NCI-H748 treated with DMSO at 0.1 percent for 48 hours (cell line): ENCODE data around the gene TNP2.
"Not testable (repeated sequence)": the region's sequence is repeated elsewhere in the genome, so short reads cannot be mapped to it uniquely, and the experiment has no call there.

Source experiments
- DNase-seq: peaks from one replicate; lab custom pipeline; 2025; lab: John Stamatoyannopoulos, UW

The TNP2 gene

DNA sequence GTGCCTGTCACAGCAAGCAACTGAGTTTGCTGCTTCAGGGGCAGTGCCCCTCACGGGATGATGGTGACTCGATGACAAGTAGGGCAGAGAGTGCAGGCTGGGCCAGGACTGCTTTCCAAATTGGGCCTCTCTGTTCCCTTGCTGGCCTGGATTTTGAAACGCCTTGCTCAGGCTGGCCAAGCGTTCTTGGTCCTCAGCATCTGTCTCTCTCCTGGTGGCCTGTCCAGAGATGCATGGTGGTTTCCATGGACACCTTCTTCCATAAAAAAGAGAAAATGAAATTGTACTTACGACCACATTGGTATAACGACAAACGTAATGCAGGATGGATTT is 31.4 kb upstream of the TNP2 start:
- no peak for DNase-seq

DNA sequence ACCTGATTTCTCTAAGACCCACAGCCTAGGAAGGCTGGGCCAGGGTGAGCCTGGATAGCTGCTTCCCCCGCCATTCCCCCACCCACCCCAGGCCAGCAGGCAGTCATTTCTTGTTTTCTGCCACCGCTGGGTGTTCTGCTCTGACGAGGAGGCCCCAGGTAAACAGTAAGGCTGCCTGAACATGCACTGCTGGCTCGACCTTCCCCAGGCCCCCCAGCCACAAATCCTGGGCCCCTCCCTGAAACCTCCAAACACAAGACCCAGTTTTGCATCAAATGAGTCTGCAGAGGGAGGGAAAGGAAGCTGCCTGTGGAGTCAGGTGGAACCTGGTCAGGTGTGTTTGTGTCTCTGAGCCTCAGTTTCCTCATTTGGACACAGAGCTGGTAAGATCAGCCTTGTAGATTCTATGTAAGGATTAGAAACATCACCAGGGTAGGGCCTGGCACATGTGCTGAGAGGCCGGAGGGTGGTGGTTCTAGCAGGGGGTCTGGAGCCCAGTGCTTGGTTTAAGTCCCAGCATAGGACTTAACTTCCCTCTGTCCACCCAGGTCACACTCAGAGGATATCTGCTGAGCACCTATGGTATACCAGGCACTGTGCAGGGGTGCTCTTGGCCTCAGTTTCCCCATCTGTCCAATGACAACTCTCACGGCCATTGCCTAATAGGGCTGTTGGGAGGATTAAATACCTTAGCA is 30.9 kb upstream of the TNP2 start:
- no peak for DNase-seq

DNA sequence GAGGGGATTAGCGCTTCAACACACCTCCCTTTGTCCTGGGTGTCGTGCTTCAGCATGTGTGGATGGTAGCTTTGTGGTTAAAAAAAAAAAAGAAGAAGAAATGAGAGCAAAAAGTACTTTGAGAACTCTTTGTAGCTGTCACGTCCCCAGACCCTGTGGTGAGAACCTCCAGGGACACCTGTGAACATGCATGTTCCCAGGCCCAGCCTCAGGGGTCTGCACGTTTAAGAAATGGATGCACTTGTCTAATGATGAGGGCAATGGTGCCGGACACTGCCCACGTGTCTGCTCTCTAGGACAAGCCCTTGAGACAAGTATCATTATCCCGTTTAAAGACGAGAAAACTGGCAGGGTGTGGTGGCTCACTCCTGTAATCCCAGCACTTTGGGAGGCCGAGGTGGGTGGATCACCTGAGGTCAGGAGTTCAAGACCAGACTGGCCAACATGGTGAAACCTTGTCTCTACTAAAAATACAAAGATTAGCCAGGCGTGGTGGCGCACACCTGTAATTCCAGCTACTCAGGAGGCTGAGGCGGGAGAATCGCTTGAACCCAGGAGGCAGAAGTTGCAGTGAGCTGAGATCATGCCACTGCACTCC is 29.9 kb upstream of the TNP2 start:
- not testable (repeated sequence) for DNase-seq

DNA sequence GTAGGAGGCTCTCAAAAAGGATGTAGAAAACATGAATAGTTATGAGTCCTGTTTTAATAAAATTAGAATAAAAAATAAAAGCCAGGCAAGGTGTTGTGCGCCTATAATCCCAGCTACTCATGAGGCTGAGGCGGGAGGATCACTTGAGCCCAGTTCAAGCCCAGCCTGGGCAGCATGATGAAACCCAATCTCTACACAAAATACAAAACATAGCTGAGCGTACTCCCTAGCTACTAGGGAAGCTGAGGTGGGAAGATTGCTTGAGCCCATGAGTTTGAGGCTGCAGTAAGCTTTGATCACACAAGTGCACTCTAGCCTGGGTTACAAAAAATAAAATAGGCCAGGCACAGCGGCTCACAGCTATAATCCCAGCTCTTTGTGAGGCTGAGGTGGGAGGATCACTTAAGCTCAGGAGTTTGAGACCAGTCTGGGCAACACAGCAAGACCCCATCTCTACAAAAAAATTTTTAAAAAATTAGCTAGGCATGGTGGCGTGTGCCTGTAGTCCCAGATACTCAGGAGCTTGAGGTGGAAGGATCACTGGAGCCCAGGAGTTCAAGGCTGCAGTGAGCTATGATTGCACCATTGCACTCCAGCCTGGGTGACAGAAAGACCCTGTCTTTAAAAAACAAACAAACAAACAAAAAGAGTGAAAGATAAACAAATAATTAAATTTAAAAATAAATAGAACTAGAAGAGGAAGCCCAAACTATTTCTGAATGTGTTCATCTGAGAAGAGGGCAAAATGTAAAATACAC is 29.2 kb upstream of the TNP2 start:
- no peak for DNase-seq

DNA sequence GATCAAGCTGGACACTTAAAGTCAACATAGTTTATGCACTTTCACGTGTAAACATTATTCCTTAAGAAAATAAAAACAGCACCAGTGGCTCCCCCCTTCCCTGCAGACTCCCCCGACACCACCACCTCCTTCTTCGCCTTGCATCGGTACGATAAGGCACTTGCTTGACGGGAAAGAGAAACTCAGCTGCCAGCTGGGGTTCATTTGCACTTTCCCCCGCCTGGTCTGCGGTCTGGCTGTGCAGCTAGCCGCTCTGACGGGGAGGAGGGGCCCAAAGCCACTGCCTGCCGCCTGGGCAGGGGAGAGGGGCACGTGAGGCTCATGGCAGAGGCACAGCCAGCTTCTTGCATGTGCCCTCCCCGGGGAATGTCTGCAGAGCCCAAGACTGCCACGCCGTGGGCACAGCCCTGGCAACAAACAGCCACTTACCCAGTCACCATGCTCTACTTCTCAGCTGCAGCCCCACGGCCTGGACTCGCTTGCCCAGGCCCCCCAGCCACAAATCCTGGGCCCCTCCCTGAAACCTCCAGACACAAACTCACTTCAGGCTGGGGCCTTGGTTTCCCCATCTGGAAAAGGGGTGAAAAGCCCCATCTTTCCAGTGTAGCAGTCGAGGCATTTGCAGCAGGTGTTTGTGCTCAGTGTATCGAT is 28.5 kb upstream of the TNP2 start:
- no peak for DNase-seq

DNA sequence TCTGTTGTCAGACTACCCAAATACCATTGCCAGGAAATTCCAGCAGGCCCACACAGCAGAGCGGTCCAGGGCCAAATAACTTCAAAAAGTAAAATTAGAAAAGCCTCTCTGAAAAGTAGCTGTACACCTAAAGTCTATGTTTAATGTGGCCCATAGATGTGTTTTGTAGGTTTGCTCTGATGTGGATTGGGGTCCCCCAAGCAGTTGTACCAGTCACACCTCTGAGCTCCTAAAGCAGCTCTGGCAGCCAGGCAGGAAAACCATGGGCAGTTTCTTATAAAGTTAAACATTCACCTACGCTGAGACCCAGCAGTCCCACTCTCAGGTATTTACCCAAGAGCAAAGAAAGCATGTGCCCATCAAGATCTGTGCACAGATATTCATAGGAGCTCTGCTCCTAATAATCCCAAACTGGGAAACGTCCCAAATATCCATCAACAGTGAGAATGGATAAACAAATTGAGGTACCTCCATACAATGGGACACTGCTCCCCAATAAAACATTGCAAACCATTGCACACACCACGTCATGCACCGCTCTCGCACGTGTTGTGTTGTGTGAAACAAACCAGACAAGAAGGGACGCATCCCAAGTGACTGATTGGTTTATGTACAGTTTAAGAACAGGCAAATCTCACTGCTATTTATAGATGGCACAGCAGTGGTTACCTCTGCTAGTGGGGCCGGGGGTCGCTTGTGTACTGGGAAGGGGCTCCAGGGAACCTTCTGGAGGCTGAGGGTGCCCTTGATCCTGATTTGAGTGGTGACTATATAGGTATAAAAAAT is 27.8 kb upstream of the TNP2 start:
- DNase-seq = no peak

DNA sequence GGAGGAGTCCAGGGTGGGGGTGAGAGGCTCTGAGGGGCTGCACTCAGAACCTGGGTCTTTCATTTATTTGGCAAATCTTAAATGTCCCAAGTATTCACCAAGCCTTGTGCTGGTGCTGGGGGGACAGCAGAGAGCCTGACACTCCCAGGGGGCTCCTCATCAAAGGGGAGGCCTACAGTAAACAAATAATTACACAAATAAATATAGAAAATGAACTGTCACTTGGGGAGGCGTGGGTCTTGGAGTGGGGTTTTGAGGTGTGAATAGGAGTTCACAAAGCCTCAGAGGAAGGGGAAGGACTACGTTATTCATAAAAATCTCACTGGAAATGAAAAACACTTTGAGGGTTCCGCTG is 27.2 kb upstream of the TNP2 start:
- DNase-seq = no peak

DNA sequence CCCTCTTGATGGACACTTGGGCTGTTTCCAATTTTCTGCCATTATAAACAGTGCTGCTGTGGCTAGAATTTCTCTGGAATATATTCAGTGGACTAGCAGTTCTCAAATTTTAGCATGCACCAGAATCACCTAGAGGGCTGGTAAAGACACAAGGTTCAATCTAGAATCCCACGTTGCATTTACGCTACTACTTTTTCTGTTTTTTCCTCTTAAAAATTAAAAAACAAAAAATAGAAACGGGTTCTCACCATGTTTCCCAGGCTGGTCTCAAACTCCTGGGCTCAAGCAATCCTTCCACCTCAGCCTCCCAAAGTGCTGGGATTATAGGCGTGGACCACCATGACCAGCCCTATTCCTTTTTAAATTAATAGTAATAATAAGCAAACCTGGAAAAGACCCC is 26.5 kb upstream of the TNP2 start:
- DNase-seq = no peak

DNA sequence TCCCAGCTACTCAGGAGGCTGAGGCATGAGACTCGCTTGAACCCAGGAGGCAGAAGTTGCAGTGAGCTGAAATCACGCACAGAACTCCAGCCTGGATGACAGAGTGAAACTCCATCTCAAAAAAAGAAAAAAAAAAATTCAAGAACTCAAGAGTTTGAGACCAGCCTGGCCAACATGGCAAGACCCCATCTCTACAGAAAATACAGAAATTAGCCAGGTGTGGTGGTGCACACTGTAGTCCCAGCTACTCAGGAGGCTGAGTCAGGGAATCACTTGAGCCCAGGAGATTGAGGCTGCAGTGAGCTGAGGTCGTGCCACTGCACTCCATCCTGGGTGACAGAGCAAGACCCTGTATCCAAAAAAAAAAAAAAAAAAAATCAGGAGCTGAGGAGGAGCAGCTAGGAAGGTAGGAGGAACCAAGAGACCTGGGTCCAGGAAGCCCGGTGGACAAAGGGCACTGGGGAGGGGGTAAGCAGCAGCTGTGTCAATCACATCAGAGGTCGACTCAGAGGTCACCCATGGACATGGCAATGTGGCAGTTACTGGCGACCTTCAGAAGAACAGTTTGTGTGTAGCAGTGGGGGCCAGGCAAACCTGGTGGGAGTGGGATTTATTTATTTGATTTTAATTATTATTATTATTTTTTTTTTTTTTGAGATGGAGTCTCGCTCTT is 23.1 kb upstream of the TNP2 start:
- no peak for DNase-seq

DNA sequence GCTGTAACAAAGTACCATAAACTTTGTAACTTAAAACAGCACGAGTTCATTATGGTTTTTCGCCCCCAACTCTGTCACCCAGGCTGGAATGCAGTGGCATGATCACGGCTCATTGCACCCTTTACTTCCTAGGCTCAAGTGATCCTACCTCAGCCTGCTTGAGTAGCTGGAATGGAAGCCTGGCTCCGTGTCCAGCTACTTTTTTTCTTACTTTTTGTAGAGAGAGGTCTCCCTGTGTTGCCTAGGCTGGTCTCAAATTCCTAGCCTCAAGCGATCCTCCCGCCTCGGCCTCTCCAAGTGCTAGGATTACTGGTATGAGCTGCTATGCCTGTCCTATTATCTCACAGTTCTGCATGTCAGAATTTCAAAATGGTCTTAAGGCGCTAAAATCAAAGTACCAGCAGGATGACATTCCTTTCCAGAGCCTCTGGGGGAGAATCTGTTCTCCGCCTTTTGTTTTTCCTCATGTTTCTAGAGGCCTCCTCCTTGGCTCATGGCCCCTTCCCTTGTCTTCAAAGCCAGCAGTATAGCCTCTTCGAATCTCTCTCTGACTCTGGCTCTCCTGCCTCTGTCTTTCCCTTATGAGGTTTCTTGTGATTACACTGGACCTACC is 22.1 kb upstream of the TNP2 start:
- DNase-seq = no peak

DNA sequence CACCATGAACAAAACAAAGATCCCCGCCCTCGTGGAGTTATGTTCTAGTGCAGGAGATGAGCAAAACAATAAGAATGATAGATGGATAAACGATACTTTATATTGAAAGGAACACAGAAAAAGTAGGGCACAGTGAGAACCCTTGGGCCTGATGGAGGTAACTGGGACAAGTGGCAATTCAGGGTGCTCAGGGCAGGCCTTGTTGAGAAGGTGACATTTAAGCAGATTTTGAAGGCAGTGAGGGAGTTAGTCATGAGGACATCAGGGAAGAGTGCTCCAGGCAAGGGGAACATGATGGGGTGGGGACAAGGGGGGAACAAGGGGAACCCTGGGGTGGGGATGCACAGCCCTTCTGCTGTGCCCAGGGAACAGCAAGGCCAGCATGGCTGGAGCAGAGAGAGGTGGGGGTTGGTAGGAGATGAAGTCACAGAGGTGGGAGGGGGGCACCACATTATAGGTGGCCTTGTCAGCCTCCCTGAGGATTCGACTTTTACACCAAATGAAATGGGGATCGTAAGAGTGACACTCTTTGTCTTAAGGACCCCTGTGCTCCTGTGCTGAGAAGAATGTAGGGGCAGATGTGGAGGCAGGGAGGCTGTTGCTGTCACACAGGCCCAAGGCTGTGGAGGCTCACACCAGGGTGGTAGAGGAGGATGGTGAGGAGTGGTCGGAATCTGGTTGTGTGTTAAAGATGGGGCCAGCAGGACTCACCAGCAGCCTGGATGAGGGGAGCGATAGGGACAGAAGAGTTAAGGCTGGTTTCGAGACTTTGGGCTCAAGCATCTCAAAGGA is 21.2 kb upstream of the TNP2 start:
- DNase-seq = no peak

DNA sequence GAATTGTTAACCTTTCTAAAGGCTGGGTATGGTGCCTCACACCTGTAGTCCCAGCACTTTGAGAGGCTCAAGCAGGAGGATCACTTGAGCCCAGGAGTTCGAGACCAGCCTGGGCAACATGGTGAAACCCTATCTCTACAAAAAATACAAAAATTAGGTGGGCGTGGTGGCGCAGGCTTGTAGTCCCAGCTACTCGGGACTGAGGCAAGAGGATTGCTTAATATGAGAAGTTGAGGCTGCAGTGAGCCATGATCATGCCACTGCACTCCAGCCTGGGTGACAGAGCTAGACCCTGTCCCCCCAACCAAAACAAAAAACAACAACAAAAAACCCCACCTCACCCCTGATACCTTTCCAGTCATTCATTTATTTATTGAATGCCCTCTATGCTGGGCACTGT is 20.6 kb upstream of the TNP2 start:
- not testable (repeated sequence) for DNase-seq

DNA sequence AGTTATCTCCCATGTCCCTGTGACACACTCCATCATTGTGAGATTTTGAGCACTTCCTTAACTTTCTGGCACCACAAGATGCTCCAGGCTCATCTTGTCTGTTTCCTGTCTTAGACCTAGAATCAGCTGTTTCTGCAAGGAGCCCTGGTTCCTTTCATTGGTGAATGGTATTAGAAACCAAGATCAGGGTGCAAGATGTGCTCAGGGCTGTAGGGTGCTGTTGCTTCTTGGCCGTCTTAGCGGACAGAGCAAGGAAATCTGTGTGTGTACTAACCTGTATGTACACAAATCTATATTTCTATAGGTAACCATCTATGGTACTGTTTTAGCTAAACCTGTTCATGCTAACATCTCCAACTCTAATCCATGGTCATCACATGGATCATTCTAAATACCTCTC is 20.1 kb upstream of the TNP2 start:
- DNase-seq = no peak

DNA sequence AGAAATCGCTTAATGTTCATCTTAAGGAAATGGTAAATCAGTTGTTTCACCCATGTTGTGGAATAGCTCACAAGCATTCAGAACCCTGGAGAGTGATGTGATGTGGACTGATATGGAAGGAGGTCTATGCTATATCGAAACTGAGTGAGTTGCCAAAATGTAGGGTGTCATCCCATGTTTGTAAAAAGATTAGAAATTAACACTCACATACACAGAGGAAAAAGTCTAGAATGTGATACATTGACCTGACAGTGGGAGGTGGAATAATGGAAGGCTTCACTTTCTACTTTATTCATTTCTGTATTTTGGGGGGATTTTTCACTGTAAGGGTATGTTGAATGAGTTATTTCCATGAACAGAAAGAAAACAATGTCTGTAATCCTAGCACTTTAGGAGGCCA is 16.7 kb upstream of the TNP2 start:
- DNase-seq = no peak

DNA sequence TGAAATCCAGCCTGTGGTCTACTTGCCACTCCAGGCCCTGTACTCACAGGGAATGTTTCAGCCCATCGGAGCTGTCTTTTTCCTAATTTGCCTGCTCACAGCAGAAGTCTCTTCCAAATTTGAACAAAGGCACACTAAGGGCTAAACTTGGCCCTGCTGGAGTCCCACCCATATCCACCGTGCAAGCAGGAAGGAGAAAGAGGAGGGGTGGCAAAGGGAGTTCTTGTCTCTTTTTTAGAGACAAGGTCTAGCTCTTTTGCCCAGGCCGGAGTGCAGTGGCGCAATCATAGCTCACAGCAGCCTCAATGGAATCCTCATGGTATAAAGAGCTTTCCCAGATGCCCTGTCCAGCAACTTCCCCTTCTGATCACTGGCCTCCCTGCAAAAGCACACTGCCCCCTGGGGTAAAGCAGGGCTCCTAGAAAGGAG is 14.7 kb upstream of the TNP2 start:
- no peak for DNase-seq

DNA sequence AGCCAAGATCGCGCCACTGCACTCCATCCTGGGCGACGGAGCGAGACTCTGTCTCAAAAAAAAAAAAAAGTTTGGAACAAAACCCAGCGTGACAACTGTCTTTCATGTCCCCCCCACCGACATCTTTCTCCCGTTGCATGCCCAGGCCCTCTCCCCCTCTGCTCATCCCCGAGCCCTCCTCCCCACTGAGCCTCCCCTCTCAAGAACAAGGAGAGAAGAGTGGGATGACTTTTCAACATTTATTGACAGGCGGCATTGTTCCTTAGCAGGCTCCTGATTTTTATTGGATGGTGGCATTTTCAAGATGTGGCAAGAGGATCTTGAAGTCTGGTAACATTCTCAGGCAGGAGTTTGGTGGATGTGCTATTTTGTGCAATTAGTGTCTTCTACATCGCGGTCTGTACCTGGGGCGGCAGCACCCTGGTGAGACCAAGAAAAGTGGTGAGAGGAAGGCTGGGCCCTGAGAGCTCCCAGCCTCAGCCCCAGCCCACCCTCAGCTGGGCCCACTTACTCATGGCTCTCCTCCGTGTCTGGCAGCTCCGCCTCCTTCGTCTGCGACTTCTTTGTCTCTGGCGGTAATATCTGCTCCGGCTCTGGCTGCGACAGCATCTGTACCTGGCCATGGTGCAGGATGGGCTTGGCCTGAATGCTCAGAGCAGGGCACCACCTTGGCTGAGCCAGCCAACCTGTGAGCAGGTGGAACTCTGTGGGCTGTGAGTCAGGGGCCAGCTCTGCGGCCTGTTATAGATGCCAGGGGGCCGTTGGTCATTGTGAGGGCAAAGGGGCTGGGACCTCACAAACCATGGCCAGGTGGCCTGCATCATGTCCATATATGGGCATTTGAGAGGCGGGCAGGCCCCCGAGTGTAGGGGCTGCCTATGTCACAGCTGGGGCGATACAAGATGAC is 11.7 kb upstream of the TNP2 start, which contains the start of gene PRM1:
PRM1 (minus strand) TSS at position 715 of the 907 bp plus-strand sequence; CDS start at position 623, 92 bp downstream.
- no peak for DNase-seq

DNA sequence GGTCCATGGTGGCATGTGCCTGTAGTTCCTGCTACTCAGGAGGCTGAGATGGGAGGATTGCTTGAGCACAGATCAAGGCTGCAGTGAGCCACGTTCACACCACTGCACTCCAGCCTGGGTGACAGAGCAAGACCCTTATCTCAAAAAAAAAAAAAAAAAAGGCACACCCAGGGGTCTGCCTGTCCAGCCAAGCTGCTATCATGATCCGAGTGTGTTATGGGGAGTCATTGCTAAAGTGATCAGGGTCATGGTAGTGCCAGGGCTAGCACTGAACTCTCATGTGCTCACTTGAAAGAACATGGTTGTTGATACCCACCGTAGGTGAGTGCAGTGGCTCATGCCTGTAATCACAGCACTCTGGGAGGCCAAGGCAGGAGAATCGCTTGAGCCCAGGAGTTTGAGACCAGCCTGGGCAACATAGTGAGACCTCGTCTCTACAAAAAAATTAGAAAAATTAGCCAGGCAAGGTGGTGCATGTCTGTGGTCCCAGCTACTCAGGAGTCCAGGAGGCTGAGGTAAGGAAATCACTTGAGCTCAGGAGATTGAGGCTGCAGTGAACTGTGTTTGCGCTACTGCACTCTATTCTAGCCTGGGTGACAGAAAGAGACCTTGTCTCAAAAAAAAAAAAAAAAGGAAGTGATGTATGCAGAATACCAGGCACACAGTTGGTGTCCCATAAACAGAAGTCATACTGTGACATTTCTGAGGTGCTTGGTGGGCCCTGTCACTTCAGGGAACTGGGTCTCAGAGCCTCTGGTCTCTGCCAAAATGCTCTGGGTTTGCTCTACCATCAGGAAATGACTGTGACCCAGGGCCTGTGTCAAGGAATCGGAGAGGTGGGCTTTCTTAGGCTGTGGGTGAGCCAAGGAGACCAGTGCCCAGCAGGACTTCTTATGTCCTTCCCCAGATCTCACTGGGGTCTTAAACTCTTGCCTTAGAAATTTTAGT is 9.8 kb upstream of the TNP2 start:
- no peak for DNase-seq
